Parathyroid adenoma (tissue), 2 donors: Measurements from ENCODE around the gene ATG9B.

Source experiments
- H2AFZ ChIP-seq: fragments of 300-600 bp; sonication (generic); one replicate; pipeline ENCODE4 v1.7.0; 2017; ENCODE audit warnings: antibody characterized with exemption, mild to moderate bottlenecking
- H3K27ac ChIP-seq: fragments of 300-600 bp; sonication (generic); one replicate; pipeline ENCODE4 v1.7.0; 2017
- H3K27me3 ChIP-seq: fragments of 300-600 bp; sonication (generic); one replicate; pipeline ENCODE4 v1.7.0; 2017; ENCODE audit warnings: low read length; ENCODE audit not compliant: control insufficient read depth, insufficient read depth
- H3K36me3 ChIP-seq: fragments of 300-600 bp; sonication (generic); one replicate; pipeline ENCODE4 v1.7.0; 2017; ENCODE audit warnings: low read length; ENCODE audit not compliant: control insufficient read depth, insufficient read depth
- H3K4me1 ChIP-seq: fragments of 300-600 bp; sonication (generic); one replicate; pipeline ENCODE4 v1.7.0; 2017; ENCODE audit warnings: control low read depth
- H3K4me2 ChIP-seq: fragments of 300-600 bp; sonication (generic); one replicate; pipeline ENCODE4 v1.7.0; 2017; ENCODE audit warnings: low read length
- H3K4me3 ChIP-seq: fragments of 300-600 bp; sonication (generic); one replicate; pipeline ENCODE4 v1.7.0; 2017; ENCODE audit warnings: low read depth, low read length
- H3K79me2 ChIP-seq: fragments of 300-600 bp; sonication (generic); one replicate; pipeline ENCODE4 v1.7.0; 2017; ENCODE audit warnings: control low read depth
- H3K9ac ChIP-seq: fragments of 300-600 bp; sonication (generic); one replicate; pipeline ENCODE4 v1.7.0; 2017; ENCODE audit warnings: mild to moderate bottlenecking
- H3K9me3 ChIP-seq: fragments of 300-600 bp; sonication (generic); one replicate; pipeline ENCODE4 v1.7.0; 2017; ENCODE audit warnings: low read length; ENCODE audit not compliant: control insufficient read depth
- CTCF ChIP-seq: fragments of 300-600 bp; sonication (generic); IDR thresholded peaks from one replicate; pipeline ENCODE4 v1.7.0; 2017; ENCODE audit warnings: antibody characterized with exemption, mild to moderate bottlenecking
- donor health status: primary hyperparathyroidism.

ATG9B gene

GRCh38 chr7:150974468-150975391, 49.6 kb downstream of the ATG9B start:
- Histone ChIP-seq H3K27ac (peak overlapping the region; percentile 99), H3K9ac (peak overlapping the region; percentile 72), H3K4me3 (peak overlapping the region; percentile 66), H3K79me2 (peaks cover 9% of the 10 kb centered on the region), H3K4me2 (peak overlapping the region; percentile 65), H3K9me3 (no peaks in the 10 kb centered on the region), H3K4me1 (peaks cover 29% of the 10 kb centered on the region), H2AFZ (peak overlapping the region; percentile 79), H3K36me3 (no peaks in the 10 kb centered on the region), H3K27me3 (no peaks in the 10 kb centered on the region)
- peak; percentile 27 for TF ChIP-seq CTCF

- Histone ChIP-seq H2AFZ (no peak overlapping the region), H3K9me3 (no peaks in the 10 kb centered on the region), H3K9ac (no peak overlapping the region), H3K4me1 (peaks cover 29% of the 10 kb centered on the region), H3K4me2 (no peak overlapping the region), H3K27ac (peak overlapping the region; percentile 99), H3K79me2 (peaks cover 9% of the 10 kb centered on the region), H3K27me3 (no peaks in the 10 kb centered on the region), H3K36me3 (no peaks in the 10 kb centered on the region), H3K4me3 (no peak overlapping the region)
- TF ChIP-seq CTCF: no peak
Observed at GRCh38 chr7:150973571-150974451, 50.5 kb downstream of the ATG9B start.

- Histone ChIP-seq H3K9me3 (no peaks in the 10 kb centered on the region), H2AFZ (no peak overlapping the region), H3K4me3 (no peak overlapping the region), H3K4me2 (no peak overlapping the region), H3K4me1 (peaks cover 36% of the 10 kb centered on the region), H3K79me2 (peaks cover 9% of the 10 kb centered on the region), H3K27ac (no peak overlapping the region), H3K36me3 (no peaks in the 10 kb centered on the region), H3K9ac (no peak overlapping the region), H3K27me3 (no peaks in the 10 kb centered on the region)
- TF ChIP-seq CTCF: no peak
Observed at GRCh38 chr7:150972741-150973140, 51.6 kb downstream of the ATG9B start.

- Histone ChIP-seq H3K79me2 (peaks cover 9% of the 10 kb centered on the region), H3K4me3 (no peak overlapping the region), H3K9ac (no peak overlapping the region), H3K27me3 (no peaks in the 10 kb centered on the region), H3K27ac (no peak overlapping the region), H3K4me1 (peaks cover 41% of the 10 kb centered on the region), H3K36me3 (no peaks in the 10 kb centered on the region), H3K9me3 (no peaks in the 10 kb centered on the region), H3K4me2 (no peak overlapping the region), H2AFZ (no peak overlapping the region)
- TF ChIP-seq CTCF: no peak
Observed at GRCh38 chr7:150972023-150972468, 52.2 kb downstream of the ATG9B start.
